NCI-H2081 (cell line): Measurements from ENCODE around the gene CPSF7.
"Not testable (repeated sequence)": the region's sequence is repeated elsewhere in the genome, so short reads cannot be mapped to it uniquely, and the experiment has no call there.

Source experiments
- DNase-seq, 2 experiments: peaks; one replicate each; lab custom pipeline; 2025; lab: John Stamatoyannopoulos, UW

CPSF7 gene, protein sequence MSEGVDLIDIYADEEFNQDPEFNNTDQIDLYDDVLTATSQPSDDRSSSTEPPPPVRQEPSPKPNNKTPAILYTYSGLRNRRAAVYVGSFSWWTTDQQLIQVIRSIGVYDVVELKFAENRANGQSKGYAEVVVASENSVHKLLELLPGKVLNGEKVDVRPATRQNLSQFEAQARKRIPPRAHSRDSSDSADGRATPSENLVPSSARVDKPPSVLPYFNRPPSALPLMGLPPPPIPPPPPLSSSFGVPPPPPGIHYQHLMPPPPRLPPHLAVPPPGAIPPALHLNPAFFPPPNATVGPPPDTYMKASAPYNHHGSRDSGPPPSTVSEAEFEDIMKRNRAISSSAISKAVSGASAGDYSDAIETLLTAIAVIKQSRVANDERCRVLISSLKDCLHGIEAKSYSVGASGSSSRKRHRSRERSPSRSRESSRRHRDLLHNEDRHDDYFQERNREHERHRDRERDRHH

DNA sequence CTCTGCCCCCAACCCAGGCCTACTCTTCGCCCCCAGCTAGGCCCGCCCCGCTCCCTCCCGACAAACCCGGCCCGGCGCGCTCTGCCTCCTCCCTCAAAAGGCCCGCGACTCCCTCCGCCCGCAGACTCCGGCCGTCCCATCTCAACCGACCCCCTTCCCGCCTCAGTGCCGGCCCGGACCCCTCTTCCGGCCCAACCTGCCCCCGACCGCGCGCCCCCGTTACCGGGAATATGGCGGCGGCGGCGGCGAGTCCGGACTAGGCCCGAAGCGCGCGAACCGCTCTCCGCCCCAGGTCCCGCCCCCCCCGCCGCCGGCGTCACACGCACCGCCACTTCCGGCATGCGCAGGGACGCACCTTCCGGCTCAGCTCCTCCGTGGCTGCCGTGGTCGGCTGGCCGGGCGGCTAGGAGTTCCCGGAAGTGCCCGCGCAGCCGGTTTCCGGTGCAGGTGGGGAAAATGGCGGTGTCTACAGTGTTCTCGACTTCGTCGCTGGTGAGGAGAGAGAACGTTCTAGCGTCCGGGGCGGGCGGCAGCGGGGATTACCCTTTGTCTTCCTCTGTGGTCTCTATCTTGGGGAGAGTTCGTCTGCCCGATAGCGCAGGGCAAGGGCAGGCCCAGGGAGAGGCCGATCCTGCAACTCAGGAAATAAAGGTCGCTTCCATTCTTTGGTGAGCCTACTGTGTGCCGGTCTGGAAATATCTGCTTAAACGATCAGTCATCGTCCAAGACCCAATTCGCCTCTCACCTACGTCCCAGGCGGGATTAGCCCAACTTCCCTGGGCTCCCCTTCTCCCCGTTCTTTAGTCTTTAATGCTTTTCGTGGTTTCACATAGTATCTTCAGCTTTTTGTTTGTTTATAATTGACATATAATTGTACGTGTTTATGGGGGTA is at the start of gene CPSF7, which contains the start of gene SDHAF2:
CPSF7 (minus strand) TSS at position 285 of the 892 bp plus-strand sequence. CDS start 740 bp downstream, outside the sequence.
SDHAF2 (plus strand) TSS at position 434 of the 892 bp plus-strand sequence; CDS start at position 457, 23 bp downstream.
- peak; percentile 94 to 97 for DNase-seq

DNA sequence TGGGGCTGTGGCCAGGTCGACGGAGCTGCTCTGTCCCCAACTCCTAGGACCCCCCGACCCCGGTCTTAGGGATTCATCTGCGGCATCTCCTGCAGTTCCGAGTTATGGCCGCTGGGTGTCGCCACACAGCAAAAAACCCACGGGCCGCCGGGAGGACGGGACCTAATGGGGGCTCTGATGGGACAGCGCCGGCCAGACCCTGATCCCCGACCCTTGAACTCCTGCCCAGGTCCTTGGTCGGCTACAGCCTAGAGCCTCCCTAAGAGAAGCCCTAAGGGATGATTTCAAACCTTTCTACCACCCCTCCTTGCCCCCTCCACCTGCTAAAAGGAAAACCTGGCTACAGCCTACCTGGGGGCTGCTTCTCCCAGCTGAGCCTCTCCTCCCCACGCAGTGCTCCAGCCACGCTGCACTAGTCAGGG is 48.0 kb upstream of the CPSF7 start:
- peak; percentile 5 for DNase-seq

DNA sequence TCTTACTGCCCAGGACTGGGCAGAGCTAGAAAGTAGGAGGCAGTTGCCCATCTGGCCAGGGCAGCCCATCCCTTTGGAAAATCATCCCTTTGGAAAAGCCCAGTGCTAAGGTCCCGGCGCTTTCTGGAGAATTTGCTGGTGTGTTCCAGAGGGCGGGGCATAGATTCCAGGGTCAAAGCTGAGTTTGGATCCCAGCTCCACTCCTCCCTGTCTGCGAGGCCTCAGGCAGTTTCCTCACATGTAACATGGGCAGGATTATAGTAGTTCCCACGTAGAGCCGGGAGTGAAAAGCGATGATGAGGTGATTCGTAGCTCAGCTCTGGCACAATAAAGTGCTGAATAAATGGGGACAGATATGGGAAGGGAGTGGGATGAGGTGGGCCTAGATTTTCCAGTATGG is 47.4 kb upstream of the CPSF7 start:
- DNase-seq, result no peak

DNA sequence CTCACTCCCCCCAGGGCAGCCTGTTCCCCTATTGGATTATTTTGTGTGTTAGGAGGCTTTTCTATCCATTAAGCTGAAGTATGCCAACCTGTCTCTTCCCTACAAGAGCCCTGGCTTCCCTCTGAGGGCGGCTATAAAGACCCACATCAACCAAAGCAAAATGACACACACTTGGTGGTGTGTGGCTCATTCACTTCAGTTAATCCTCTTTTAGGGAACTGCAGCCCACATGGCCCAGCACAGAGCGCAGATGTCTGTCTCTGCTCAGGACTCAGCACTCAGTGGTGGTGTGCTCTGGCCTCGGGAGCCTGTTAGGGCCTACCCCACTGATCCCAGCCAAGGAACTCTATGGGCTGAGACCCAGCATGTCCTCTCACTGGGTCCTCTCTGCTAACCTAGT is 46.6 kb upstream of the CPSF7 start:
- DNase-seq, result no peak

DNA sequence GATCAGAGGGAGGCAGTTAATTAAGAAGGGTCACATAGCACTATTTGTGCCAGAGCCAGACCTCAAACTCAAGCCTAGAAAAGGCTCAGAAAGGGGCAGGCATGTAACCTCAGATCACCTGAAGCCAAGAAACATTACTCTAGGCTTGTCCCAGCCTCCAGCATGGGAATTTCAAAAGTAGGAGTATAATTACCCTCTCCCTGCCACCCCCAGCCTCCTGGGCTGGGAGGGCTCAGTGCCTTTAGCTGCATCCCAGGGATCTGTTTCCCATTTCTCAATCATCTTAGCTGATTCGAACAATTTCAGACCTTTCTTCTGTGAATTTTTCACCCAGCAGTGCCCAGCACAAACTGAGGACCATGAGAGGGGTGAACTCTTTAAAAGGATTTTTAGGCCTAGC is 45.7 kb upstream of the CPSF7 start:
- no peak for DNase-seq

DNA sequence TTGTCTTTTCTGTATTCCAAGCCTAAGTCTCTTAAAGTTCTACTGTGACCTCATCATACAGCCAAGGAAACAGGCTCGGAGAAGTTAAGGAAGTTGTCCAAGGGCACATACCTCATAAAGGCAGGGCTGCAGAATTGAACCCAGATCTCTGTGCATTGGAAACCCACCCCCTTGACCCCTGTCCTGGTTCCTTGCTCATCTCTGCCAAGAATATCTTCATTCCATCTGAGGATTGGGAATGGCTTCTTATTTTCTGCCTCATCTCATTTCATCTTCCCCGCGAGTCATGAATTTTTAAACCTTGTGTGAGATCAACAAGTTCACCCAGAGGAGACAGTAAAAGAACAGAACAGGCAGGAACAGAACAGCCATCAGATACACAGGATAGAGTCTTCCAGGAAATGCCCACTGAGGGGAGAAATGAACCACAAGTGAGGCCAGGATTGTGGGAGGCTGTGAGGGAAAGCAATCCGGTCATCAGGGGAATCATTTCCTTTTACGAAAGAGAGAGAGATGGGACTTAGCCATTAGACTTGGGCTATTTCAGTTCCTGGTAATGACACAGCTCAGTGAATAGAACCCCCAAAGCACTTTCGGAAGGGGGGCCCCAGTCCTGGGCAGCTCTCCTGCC is 44.4 kb upstream of the CPSF7 start:
- DNase-seq, result no peak

DNA sequence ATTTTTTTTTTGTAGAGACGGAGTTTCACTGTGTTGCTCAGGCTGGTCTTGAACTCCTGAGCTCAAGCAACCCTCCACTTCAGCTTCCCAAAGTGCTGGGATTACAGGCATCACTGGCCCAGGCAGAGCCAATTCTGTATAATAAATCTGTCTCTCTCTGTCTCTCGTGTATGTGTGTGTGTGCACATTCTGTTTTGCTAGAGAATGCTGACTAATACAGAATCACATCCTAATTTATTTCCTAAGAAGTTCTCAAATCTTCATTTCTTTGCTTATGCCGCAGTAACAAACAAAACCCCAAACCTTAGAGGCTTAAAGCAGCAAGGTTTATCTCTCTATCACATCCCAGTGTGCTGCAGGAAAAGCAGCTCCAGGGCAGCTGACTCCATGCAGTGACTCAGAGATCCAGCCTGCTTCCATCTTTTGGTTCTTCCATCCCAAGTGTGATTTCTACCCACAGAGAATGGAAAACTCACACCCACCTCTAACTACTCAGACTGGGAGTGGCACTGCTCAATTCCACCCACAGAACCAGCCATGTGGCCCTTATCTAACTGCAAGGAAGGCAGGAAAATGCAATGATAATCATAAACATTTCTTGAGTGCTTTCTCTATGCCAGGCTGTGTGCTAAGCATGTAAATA is 43.7 kb upstream of the CPSF7 start:
- no peak for DNase-seq

DNA sequence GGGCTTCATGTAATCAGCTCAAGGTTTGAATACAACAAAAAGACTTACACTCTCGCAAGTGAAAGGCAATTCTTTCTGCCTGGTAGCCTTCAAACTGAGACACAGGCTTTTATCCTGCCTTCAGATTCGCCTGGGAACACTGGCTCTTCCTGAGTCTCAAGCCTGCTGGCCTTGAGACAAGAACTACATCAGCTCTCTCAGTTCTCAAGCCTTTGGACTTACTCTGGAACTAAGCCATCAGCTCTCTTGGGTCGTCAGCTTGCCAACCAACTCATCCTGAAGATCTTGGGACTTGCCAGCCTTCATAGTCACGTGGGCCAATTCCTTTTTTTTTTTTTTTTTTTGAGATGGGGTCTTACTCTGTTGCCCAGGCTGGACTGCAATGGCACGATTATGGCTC is 43.1 kb upstream of the CPSF7 start:
- DNase-seq, result no peak

DNA sequence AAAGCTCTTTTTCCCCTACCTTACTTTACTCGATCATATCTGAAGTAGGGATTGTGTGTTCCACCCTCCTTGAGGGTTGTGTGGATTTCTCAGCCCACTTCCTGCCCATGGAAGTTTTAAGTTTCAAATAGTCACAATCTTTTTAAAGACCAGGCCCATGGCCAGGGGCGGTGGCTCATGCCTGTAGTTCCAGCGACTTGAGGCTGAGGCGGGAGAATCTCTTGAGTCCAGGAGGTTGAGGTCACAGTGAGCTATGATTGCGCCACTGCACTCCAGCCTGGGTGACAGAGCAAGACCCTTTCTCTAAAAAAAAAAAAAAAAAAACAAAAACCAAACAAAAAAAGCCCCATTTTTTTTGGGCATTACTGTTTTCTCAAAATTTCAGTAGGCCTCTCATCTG is 42.5 kb upstream of the CPSF7 start:
- DNase-seq, result no peak

DNA sequence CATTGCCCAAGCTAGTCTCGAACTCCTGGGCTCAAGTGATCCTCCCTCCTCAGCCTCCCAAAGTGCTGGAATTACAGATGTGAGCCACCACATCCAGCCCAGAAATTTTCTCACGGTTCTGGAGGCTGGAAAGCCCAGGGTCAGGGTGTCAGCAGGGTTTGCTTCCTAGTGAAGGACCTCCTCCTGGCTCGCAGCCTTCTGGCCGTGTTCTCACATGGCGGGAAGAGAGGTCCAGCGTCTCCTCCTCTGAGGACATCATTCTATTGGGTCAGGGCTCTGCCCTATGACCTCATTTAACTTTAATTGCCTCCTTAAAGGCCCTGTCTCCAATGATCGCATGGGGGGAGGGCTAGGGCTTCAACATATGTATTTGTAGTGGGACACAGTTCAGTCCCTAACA is 38.2 kb upstream of the CPSF7 start:
- no peak for DNase-seq

DNA sequence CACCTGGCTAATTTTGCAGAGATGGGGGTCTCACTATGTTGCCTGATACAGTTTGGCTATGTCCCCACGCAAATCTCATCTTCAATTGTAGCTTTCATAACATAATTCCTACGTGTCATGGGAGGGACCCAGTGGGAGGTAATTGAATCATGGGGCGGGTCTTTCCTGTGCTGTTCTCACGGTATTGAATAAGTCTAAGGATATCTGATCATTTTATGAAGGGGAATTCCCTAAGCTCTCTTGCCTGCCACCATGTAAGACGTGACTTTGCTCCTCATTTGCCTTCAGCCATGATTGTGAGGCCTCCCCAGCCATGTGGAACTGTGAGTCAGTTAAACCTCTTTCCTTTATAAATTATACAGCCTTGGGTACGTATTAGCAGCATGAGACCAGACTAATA is 37.8 kb upstream of the CPSF7 start:
- DNase-seq, result not testable (repeated sequence)

DNA sequence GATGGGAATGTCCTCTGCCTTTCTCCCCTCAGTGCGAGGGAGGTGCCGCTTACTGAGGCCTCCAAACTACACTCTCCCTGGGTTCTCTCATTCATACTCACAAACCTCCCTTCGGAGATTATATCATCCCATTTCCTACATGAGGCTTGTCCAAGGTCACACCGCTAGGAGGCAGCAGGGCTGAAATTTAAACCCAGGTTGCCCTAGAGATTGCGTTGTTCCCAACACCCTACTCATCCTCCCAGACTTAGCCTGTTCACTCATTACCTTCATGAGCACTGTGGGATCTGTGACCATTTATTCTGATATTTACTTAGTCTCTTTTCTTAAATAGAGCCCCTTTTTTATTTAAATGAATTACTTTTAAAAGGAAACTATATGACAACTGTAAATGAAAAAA is 31.2 kb upstream of the CPSF7 start:
- no peak for DNase-seq

DNA sequence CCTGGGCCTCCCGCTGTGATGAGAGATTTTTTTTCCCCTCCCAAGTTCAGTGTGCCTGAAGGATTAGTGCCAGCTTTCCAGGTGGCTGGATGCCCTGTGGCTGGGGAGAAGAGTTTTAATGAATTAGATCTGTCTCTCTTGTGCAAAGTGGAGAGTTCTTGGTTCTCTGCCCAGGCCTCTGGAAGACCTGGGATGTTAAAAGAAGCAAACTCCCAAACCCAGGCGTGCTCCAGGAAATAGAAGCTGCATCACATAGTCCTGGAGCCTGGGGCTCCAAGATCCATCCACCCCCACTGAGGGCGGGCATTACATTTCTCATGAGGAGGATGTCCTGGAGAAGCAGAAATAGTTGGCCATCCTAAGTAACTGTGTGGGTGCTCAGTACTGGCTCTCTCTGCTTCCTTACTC is 30.7 kb upstream of the CPSF7 start:
- DNase-seq, result no peak

DNA sequence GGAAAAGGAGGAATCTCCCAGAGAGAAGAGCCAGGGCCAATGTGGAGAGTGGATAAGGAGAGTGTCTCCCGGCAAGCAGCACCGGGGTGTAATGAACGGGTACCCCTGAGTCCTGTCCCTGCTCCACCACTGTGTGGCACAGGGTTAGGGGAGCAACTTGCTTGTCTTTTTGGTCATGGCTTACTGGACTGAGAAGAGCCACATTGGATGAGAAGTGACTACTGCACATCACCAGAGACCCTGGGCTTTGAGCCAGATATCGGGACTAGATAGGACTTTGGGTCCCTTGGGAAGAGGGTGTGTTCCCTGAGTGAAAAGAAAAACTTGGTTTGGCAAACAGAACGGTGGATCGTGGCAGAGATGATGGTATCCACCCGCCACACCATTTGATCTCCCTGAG is 24.7 kb upstream of the CPSF7 start:
- DNase-seq, result no peak

DNA sequence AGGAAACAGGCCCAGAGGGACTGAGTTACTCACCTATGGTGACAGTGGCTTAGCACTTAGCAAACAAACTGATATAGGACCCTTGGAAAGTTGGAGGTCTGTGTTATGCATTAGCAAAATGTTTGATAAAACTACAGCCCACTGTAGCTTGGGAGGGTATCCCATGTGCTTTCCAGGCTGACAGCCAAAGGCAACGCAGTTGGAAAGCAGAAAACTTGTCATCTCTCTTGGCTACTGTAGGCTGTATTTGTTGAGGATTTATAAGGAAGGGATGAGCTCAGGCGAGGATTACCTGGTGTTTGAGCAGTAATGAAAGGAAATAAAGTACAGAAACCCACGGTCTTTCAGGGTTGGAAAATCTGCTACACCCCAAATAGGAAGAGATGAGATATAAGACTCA is 23.9 kb upstream of the CPSF7 start:
- no peak for DNase-seq

DNA sequence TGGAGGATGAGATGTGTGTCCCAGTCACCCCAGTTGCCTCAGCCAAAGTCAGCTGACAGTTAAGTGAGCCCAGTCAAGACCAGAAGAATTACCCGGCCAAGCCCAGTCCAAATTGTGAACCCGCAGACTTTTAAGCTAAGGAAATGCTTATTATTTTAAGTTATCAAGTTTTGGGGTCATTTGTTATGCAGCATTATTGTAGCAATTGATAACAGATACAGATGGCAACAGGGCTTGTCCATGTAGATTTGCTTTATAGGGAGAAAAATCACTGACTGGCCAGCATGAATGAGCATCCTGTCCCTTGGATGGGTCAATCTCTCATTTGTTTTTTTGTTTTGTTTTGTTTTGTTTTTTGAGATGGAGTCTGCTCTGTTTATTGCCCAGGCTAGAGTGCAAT is 23.1 kb upstream of the CPSF7 start:
- DNase-seq, result no peak

DNA sequence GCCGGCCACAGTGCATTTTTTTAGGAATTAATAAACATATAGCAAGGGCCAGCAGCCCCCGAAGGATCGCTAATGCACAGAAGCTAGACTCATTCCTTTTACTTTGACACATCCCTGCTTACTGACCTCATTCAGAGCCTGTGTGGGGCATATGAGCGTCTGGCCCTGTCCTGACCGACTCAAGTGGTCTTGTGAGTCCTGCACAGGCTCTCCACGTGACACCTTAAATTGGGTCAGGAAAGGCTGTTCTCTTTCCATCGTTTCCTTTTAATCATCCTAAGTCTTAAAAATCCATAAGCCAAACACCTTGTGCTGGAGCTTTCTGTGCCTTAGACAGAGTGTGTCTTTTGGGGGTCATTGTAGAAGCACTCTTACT is 18.8 kb upstream of the CPSF7 start:
- no peak for DNase-seq

DNA sequence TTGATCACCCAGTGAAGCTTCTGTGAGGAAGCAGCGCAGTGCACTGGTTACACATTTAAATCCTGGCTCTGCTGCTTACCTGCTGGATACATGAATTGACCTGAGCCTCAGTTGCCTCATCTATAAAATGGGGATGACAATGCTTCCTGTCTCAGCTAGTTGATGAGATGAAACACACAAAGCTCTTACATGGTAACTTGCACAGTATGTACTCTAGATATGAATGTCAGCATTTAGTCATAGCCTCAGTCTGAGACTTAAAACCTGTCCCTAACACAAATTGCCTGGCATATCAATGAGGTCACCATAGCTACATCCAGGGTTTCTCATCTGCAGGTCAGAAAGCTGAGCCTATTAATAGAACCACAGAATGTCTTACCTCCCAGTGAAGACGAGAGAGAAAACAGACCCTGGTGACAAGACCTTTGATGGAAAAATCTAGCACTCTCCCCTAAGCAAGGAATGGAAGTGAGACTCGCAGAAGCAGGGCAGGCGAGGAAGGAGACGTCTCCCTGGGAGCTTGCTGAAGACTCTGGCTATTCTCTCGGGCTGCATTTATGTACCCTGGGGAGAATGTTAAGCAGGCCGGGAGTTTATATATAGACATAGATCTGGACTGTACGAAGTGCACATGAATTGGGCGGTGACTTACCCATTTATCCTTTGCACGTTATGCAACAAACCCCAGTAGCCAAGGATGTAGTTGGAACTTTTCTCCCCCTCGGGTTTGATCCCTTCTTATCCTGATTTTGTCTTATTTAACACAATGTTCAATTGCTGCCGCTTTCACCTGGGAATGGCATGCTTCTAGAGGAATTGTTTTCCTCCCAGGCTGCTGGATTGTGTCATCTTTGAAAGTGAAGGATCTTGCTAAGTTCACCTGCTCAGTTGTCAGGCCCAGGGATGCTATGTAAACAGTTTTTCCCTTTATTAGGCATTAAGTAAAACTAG is 18.1 kb upstream of the CPSF7 start:
- no peak for DNase-seq

DNA sequence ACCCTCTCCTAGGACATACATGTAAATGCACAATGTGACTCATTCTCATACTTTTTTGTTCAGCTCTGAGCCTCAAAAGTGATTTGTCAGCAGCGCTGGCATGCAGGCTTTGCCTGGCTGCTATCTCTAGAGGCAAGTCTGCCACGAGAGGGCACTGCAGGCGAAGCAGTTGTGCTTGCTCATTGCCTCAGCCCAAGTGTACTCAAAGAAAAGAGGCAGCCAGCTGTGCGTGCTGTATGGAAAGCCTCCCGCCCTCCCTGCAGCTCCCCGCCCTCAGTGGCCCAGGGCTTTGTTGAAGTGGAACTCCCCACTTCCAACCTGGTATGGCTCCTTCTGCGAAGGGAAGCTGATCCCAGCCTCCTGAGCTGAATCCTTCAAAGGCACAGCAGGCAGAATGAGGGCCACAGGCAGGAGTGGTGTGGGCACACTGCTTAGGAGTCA is 16.5 kb upstream of the CPSF7 start:
- DNase-seq, result peak; percentile 86 to 91

DNA sequence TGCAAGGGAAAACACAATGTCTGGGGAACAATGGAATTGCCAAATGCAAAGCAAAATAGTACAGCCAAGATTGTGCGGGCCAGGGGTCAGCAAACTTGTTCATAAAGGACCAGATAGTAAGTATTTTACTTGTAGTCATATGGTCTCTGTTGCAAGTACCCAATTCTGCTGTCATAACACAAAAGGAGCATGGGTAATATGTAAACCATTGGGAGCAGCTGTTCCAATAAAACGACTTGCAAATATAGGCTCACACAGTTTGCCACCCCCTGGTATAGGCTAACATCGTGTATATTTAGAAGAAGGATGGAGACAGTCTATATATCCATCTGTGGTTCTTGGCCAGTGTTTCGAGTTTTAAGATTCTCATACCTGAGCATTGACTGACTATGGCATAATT is 15.7 kb upstream of the CPSF7 start:
- peak; percentile 38 to 68 for DNase-seq

DNA sequence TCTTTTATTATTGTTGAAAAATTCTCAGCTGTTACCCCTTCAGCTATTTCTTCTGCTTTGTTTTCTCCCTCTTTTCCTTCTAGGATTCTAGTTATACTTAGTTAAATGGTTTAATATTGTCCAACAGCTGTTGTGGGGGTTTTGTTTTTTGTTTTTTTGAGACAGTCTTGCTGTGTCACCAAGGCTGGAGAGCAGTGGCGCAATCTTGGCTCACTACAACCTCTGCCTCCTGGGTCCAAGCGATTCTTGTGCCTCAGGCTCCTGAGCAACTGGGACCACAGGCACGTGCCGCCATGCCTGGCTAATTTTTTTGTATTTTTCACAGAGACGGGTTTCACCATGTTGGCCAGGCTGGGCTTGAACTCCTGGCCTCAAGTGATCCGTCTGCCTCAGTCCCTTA is 12.8 kb upstream of the CPSF7 start:
- DNase-seq, result no peak
